ENCODE data around the gene ATP1A1. TPM values are rescaled to one million over a fixed set of nuclear protein-coding genes. Genes with fewer than 3 reads are reported as not detected.

Gene ATP1A1
- total and polyA plus RNA-seq, 2 experiments from 2014 or later, result 117 to 202 TPM

DNA sequence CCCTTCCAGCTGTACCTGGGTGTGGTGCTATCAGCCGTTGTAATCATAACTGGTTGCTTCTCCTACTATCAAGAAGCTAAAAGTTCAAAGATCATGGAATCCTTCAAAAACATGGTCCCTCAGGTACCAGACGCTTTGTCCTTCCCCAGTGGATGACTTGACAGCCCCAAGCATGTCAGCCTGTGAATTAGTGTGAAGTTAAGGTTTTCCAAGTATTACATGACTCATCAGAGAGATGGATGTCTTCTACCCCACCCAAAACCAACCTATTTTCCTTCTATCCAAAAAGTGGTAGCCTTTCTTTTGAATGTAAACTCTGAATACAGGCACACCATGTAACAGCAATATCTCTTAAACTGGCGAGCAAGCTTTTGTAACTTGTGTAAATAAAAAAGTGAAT is 15.1 kb downstream of the ATP1A1 start (continued):
- TF ChIP-seq, protein P1, sequence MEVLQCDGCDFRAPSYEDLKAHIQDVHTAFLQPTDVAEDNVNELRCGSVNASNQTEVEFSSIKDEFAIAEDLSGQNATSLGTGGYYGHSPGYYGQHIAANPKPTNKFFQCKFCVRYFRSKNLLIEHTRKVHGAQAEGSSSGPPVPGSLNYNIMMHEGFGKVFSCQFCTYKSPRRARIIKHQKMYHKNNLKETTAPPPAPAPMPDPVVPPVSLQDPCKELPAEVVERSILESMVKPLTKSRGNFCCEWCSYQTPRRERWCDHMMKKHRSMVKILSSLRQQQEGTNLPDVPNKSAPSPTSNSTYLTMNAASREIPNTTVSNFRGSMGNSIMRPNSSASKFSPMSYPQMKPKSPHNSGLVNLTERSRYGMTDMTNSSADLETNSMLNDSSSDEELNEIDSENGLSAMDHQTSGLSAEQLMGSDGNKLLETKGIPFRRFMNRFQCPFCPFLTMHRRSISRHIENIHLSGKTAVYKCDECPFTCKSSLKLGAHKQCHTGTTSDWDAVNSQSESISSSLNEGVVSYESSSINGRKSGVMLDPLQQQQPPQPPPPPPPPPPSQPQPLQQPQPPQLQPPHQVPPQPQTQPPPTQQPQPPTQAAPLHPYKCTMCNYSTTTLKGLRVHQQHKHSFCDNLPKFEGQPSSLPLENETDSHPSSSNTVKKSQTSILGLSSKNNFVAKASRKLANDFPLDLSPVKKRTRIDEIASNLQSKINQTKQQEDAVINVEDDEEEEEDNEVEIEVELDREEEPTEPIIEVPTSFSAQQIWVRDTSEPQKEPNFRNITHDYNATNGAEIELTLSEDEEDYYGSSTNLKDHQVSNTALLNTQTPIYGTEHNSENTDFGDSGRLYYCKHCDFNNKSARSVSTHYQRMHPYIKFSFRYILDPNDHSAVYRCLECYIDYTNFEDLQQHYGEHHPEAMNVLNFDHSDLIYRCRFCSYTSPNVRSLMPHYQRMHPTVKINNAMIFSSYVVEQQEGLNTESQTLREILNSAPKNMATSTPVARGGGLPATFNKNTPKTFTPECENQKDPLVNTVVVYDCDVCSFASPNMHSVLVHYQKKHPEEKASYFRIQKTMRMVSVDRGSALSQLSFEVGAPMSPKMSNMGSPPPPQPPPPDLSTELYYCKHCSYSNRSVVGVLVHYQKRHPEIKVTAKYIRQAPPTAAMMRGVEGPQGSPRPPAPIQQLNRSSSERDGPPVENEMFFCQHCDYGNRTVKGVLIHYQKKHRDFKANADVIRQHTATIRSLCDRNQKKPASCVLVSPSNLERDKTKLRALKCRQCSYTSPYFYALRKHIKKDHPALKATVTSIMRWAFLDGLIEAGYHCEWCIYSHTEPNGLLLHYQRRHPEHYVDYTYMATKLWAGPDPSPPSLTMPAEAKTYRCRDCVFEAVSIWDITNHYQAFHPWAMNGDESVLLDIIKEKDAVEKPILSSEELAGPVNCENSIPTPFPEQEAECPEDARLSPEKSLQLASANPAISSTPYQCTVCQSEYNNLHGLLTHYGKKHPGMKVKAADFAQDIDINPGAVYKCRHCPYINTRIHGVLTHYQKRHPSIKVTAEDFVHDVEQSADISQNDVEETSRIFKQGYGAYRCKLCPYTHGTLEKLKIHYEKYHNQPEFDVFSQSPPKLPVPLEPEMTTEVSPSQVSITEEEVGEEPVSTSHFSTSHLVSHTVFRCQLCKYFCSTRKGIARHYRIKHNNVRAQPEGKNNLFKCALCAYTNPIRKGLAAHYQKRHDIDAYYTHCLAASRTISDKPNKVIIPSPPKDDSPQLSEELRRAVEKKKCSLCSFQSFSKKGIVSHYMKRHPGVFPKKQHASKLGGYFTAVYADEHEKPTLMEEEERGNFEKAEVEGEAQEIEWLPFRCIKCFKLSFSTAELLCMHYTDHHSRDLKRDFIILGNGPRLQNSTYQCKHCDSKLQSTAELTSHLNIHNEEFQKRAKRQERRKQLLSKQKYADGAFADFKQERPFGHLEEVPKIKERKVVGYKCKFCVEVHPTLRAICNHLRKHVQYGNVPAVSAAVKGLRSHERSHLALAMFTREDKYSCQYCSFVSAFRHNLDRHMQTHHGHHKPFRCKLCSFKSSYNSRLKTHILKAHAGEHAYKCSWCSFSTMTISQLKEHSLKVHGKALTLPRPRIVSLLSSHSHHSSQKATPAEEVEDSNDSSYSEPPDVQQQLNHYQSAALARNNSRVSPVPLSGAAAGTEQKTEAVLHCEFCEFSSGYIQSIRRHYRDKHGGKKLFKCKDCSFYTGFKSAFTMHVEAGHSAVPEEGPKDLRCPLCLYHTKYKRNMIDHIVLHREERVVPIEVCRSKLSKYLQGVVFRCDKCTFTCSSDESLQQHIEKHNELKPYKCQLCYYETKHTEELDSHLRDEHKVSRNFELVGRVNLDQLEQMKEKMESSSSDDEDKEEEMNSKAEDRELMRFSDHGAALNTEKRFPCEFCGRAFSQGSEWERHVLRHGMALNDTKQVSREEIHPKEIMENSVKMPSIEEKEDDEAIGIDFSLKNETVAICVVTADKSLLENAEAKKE (CRISPR knock-in tag; IDR thresholded peaks at IDR 0.05), result no peak
- TF ChIP-seq POLR2AphosphoS5 (IDR thresholded peaks at IDR 0.05; ENCODE audit: low read depth), result no peak
- no peak for TF ChIP-seq STAT1 (IDR thresholded peaks at IDR 0.05; ENCODE audit: unreplicated experiment)

- Histone ChIP-seq H3K4me1 (ENCODE audit: insufficient read depth) (no peaks in the 10 kb centered on the region), H3K27ac (ENCODE audit: low read depth) (no peak overlapping the region), H3K4me2 (no peak overlapping the region), H3K27me3 (ENCODE audit: insufficient read depth) (no peaks in the 10 kb centered on the region), H3K9me2 (ENCODE audit: insufficient read depth) (no peaks in the 10 kb centered on the region), H3K36me3 (ENCODE audit: insufficient read depth) (peaks cover 83% of the 10 kb centered on the region), H4K20me1 (replicated peaks; ENCODE audit: insufficient read depth) (peaks cover 25% of the 10 kb centered on the region), H2AFZ (no peak overlapping the region), H3K79me2 (replicated peaks; ENCODE audit: insufficient read depth) (peaks cover 10% of the 10 kb centered on the region), H3F3A (replicated peaks; ENCODE audit: low read depth) (no peaks in the 10 kb centered on the region), H3K4me3 (no peak overlapping the region)
- DNase-seq (ENCODE audit: low spot score), result no peak
- no peak overlapping the region for H3K4me3 Mint-ChIP-seq
- no peak overlapping the region for H3K27ac Mint-ChIP-seq
- no peaks in the 10 kb centered on the region for H3K27me3 Mint-ChIP-seq (ENCODE audit: insufficient read depth, low read depth, poor library complexity)
- ATAC-seq, result no peak
- peaks cover 97% of the 10 kb centered on the region for H3K36me3 Mint-ChIP-seq (ENCODE audit: low read depth)
- no peaks in the 10 kb centered on the region; the same call in 2 of the 3 replicates for H3K9me3 Mint-ChIP-seq
- no peaks in the 10 kb centered on the region for H3K4me1 Mint-ChIP-seq
- TF ChIP-seq, protein P1 (CRISPR knock-in tag; IDR thresholded peaks at IDR 0.05), result no peak
- TF ChIP-seq ETS1 (IDR thresholded peaks at IDR 0.05), result no peak
- TF ChIP-seq POLR2AphosphoS5 (IDR thresholded peaks at IDR 0.05; ENCODE audit: low read depth), result no peak
- TF ChIP-seq EZH2phosphoT487 (IDR thresholded peaks at IDR 0.05; ENCODE audit: unreplicated experiment), result no peak
- no peak for TF ChIP-seq NANOG (IDR thresholded peaks at IDR 0.05; ENCODE audit: borderline replicate concordance)
- no peak for TF ChIP-seq CTCF (conservative IDR thresholded peaks at IDR 0.05; ENCODE audit: low read depth in 2 of 2)
Observed at GRCh38 chr1:116389013-116389412, 16.0 kb downstream of the ATP1A1 start.
